RWPE2 (cell line): ENCODE results near the gene GNAQ.

Experiments used
- ATAC-seq: fragments of 200-7000 bp; cut with Tn5 transposase; 3 replicates; pipeline ENCODE4 v1.9.1; 2021; ENCODE audit warnings: low read depth
- DNase-seq: peaks from one replicate; pipeline ENCODE4 v3.0.0-alpha.2; 2020; ENCODE audit warnings: low spot score
- H3K27ac ChIP-seq: fragments of 450-650 bp; 2 replicates; pipeline ENCODE4 v1.5.1; 2017; ENCODE audit warnings: mild to moderate bottlenecking; ENCODE audit not compliant: poor library complexity, severe bottlenecking
- H3K27me3 ChIP-seq: fragments of 250-450 bp; sonication (Bioruptor Pico); 2 replicates; pipeline ENCODE4 v1.5.1; 2021; ENCODE audit warnings: mild to moderate bottlenecking, moderate library complexity; ENCODE audit not compliant: insufficient read depth, poor library complexity, severe bottlenecking
- H3K36me3 ChIP-seq: fragments of 250-450 bp; sonication (Bioruptor Pico); 2 replicates; pipeline ENCODE4 v1.5.1; 2020; ENCODE audit warnings: low read depth, mild to moderate bottlenecking, moderate library complexity
- H3K4me1 ChIP-seq: fragments of 250-450 bp; sonication (Bioruptor Pico); 2 replicates; pipeline ENCODE4 v1.5.1; 2021; ENCODE audit warnings: mild to moderate bottlenecking, moderate library complexity; ENCODE audit not compliant: insufficient read depth, poor library complexity, severe bottlenecking
- H3K4me3 ChIP-seq: fragments of 250-450 bp; sonication (Bioruptor Pico); 2 replicates; pipeline ENCODE4 v1.5.1; 2021; ENCODE audit warnings: mild to moderate bottlenecking, moderate library complexity; ENCODE audit not compliant: severe bottlenecking
- H3K9me3 ChIP-seq: fragments of 250-450 bp; sonication (Bioruptor Pico); 2 replicates; pipeline ENCODE4 v1.5.1; 2021; ENCODE audit warnings: mild to moderate bottlenecking, moderate library complexity; ENCODE audit not compliant: severe bottlenecking
- CTCF ChIP-seq: fragments of 450-650 bp; IDR thresholded peaks from one replicate; pipeline ENCODE4 v1.5.1; 2017; ENCODE audit warnings: mild to moderate bottlenecking, moderate library complexity; ENCODE audit not compliant: poor library complexity, severe bottlenecking

Gene GNAQ

GRCh38 chr9:77747163-77747562 is 284.4 kb downstream of the GNAQ start:
- Histone ChIP-seq H3K36me3 (no peaks in the 10 kb centered on the region), H3K27me3 (no peaks in the 10 kb centered on the region), H3K9me3 (no peaks in the 10 kb centered on the region), H3K27ac (no peak overlapping the region), H3K4me3 (no peak overlapping the region), H3K4me1 (peaks cover 8% of the 10 kb centered on the region)
- no peak for TF ChIP-seq CTCF
- DNase-seq = no peak
- no peak for ATAC-seq

- H3K36me3 ChIP-seq = no peaks in the 10 kb centered on the region
- H3K27ac ChIP-seq = no peak overlapping the region
- no peaks in the 10 kb centered on the region for H3K9me3 ChIP-seq
- no peak for TF ChIP-seq CTCF
- H3K4me3 ChIP-seq = no peak overlapping the region
- DNase-seq = no peak
- ATAC-seq = no peak
- no peaks in the 10 kb centered on the region for H3K4me1 ChIP-seq
- H3K27me3 ChIP-seq = no peaks in the 10 kb centered on the region
Measured at GRCh38 chr9:77744841-77745430, 286.7 kb downstream of the GNAQ start.

GRCh38 chr9:77743386-77743785 is 288.2 kb downstream of the GNAQ start:
- H3K27me3 ChIP-seq = no peaks in the 10 kb centered on the region
- no peaks in the 10 kb centered on the region for H3K9me3 ChIP-seq
- no peak overlapping the region for H3K27ac ChIP-seq
- ATAC-seq (no peak), DNase-seq (no peak)
- no peak overlapping the region for H3K4me3 ChIP-seq
- no peaks in the 10 kb centered on the region for H3K36me3 ChIP-seq
- TF ChIP-seq CTCF = no peak
- no peaks in the 10 kb centered on the region for H3K4me1 ChIP-seq

- H3K4me1 ChIP-seq = no peaks in the 10 kb centered on the region
- ATAC-seq = no peak
- no peak for TF ChIP-seq CTCF
- no peaks in the 10 kb centered on the region for H3K9me3 ChIP-seq
- no peak overlapping the region for H3K27ac ChIP-seq
- H3K36me3 ChIP-seq = no peaks in the 10 kb centered on the region
- no peak overlapping the region for H3K4me3 ChIP-seq
- no peak for DNase-seq
- H3K27me3 ChIP-seq = no peaks in the 10 kb centered on the region
Measured at GRCh38 chr9:77738932-77739331, 292.7 kb downstream of the GNAQ start.

GRCh38 chr9:77735494-77735893 is 296.1 kb downstream of the GNAQ start:
- no peak for TF ChIP-seq CTCF
- DNase-seq (no peak), ATAC-seq (no peak)
- no peak overlapping the region for H3K27ac ChIP-seq
- no peaks in the 10 kb centered on the region for H3K9me3 ChIP-seq
- no peaks in the 10 kb centered on the region for H3K4me1 ChIP-seq
- H3K27me3 ChIP-seq = no peaks in the 10 kb centered on the region
- H3K4me3 ChIP-seq = no peak overlapping the region
- H3K36me3 ChIP-seq = no peaks in the 10 kb centered on the region
